Measurements from ENCODE around the gene MEGF6.

The MEGF6 gene

GRCh38 chr1:3477241-3477995 lies 133.9 kb downstream of the MEGF6 start:
- no peak for DNase-seq

- DNase-seq = no peak
Measured at GRCh38 chr1:3476666-3477065, 134.6 kb downstream of the MEGF6 start.

GRCh38 chr1:3475839-3476573 lies 135.3 kb downstream of the MEGF6 start:
- no peak for DNase-seq

GRCh38 chr1:3474421-3474820 lies 136.9 kb downstream of the MEGF6 start:
- no peak for DNase-seq

- no peak for DNase-seq
Measured at GRCh38 chr1:3474016-3474415, 137.3 kb downstream of the MEGF6 start.

- DNase-seq = no peak
Measured at GRCh38 chr1:3473381-3473844, 137.9 kb downstream of the MEGF6 start.

GRCh38 chr1:3472906-3473305 lies 138.4 kb downstream of the MEGF6 start:
- DNase-seq = no peak

- DNase-seq = no peak
Measured at GRCh38 chr1:3472088-3472850, 139.0 kb downstream of the MEGF6 start.

- DNase-seq = no peak
Measured at GRCh38 chr1:3471356-3472087, 139.8 kb downstream of the MEGF6 start.

- DNase-seq = no peak
Measured at GRCh38 chr1:3470650-3471355, 140.5 kb downstream of the MEGF6 start.

GRCh38 chr1:3469849-3470649 lies 141.3 kb downstream of the MEGF6 start:
- no peak for DNase-seq

- DNase-seq = no peak
Measured at GRCh38 chr1:3469104-3469848, 142.0 kb downstream of the MEGF6 start.

GRCh38 chr1:3468236-3469103 lies 142.8 kb downstream of the MEGF6 start:
- DNase-seq = no peak

- DNase-seq = no peak
Measured at GRCh38 chr1:3467096-3468036, 143.9 kb downstream of the MEGF6 start.

GRCh38 chr1:3466366-3467075 lies 144.8 kb downstream of the MEGF6 start:
- DNase-seq = no peak

GRCh38 chr1:3465935-3466321 lies 145.4 kb downstream of the MEGF6 start:
- DNase-seq = no peak

- DNase-seq = no peak
Measured at GRCh38 chr1:3465091-3465934, 146.0 kb downstream of the MEGF6 start.

Measured in bone marrow (tissue), 2 donors.